T-helper 22 cell (primary cell): ENCODE results near the gene SLC36A2.
"Not testable (repeated sequence)": the region's sequence is repeated elsewhere in the genome, so short reads cannot be mapped to it uniquely, and the experiment has no call there.

Experiments used
- DNase-seq: peaks from one replicate; pipeline ENCODE4 v3.0.0-alpha.2; 2020; ENCODE audit warnings: low read depth

SLC36A2 gene

GRCh38 chr5:151326266-151326665 lies 21.1 kb downstream of the SLC36A2 start:
- DNase-seq = no peak

GRCh38 chr5:151320481-151320880 lies 26.9 kb downstream of the SLC36A2 start:
- no peak for DNase-seq

- no peak for DNase-seq
These were observed 28.3 kb downstream of the SLC36A2 start for GRCh38 chr5:151318850-151319732.

GRCh38 chr5:151317871-151318270 lies 29.5 kb downstream of the SLC36A2 start:
- no peak for DNase-seq

GRCh38 chr5:151315998-151316597 lies 31.3 kb downstream of the SLC36A2 start:
- no peak for DNase-seq

GRCh38 chr5:151313357-151313756 lies 34.0 kb downstream of the SLC36A2 start:
- no peak for DNase-seq

- no peak for DNase-seq
These were observed 34.5 kb downstream of the SLC36A2 start for GRCh38 chr5:151312756-151313324.

- DNase-seq = no peak
These were observed 36.4 kb downstream of the SLC36A2 start for GRCh38 chr5:151310932-151311331.

- DNase-seq = not testable (repeated sequence)
These were observed 37.5 kb downstream of the SLC36A2 start for GRCh38 chr5:151309821-151310220.

- DNase-seq = not testable (repeated sequence)
These were observed 38.1 kb downstream of the SLC36A2 start for GRCh38 chr5:151309266-151309665.

- DNase-seq = no peak
These were observed 43.7 kb downstream of the SLC36A2 start, which contains the start of gene SLC36A3 for GRCh38 chr5:151303666-151304065. SLC36A3 (minus strand) TSS chr5:151303766; CDS start chr5:151303354, 412 bp downstream.

GRCh38 chr5:151298063-151298855 lies 49.1 kb downstream of the SLC36A2 start:
- no peak for DNase-seq

GRCh38 chr5:151296974-151297373 lies 50.4 kb downstream of the SLC36A2 start:
- no peak for DNase-seq

- DNase-seq = no peak
These were observed 50.9 kb downstream of the SLC36A2 start for GRCh38 chr5:151296478-151296830.

GRCh38 chr5:151295791-151296477 lies 51.4 kb downstream of the SLC36A2 start:
- DNase-seq = no peak

GRCh38 chr5:151295138-151295537 lies 52.2 kb downstream of the SLC36A2 start:
- DNase-seq = no peak

GRCh38 chr5:151293624-151294023 lies 53.7 kb downstream of the SLC36A2 start:
- no peak for DNase-seq

- DNase-seq = no peak
These were observed 59.2 kb downstream of the SLC36A2 start for GRCh38 chr5:151288180-151288579.

- no peak for DNase-seq
These were observed 61.1 kb downstream of the SLC36A2 start for GRCh38 chr5:151286246-151286645.

GRCh38 chr5:151285683-151286082 lies 61.7 kb downstream of the SLC36A2 start:
- no peak for DNase-seq

GRCh38 chr5:151284392-151284967 lies 62.9 kb downstream of the SLC36A2 start:
- DNase-seq = no peak
